HCT116 (cell line): ENCODE results near the gene SLC2A9. TPM values are rescaled to one million over a fixed set of nuclear protein-coding genes. Genes with fewer than 3 reads are reported as not detected.

Source experiments
- ATAC-seq: fragments of 200-7000 bp; cut with Tn5 transposase; 2 replicates; pipeline ENCODE4 v1.9.1; 2020; ENCODE audit warnings: mild to moderate bottlenecking, moderate library complexity
- BruUV-seq: library from RNA; stranded (reverse); fragments of 400-500 nt; replicated peaks from 2 replicates; lab custom pipeline; 2021; lab: Mats Ljungman, UMichigan
- CTCF ChIA-PET: fragments of 300-600 bp; sonication (Branson Sonifier 250); formaldehyde crosslinking; loops from one replicate; lab custom pipeline; 2021; ENCODE audit warnings: antibody characterized with exemption; lab: Charles Lee
- POLR2A ChIA-PET: fragments of 300-600, 350-600 bp; sonication (Branson Sonifier 250); formaldehyde crosslinking; loops from one replicate; lab custom pipeline; 2021; ENCODE audit warnings: antibody characterized with exemption; lab: Charles Lee
- RAD21 ChIA-PET, 2 experiments: fragments of 300-600 bp; sonication (Branson Sonifier 250); formaldehyde crosslinking; loops; one replicate each; lab custom pipeline; 2023; ENCODE audit warnings: low total read pairs in 2 of 2; ENCODE audit not compliant: uncharacterized antibody in 2 of 2, unreplicated experiment in 2 of 2, low non-redundant PET in 1 of 2; lab: Charles Lee
- DNase-seq: peaks from one replicate; pipeline ENCODE4 v3.0.0-alpha.2; 2010; ENCODE audit warnings: low read depth, low spot score
- H2AFZ ChIP-seq: fragments of 200-600 bp; shearing (Covaris generic), sonication (generic); 2 replicates; pipeline ENCODE4 v1.6.1; 2017; ENCODE audit warnings: low read depth, mixed run types, mixed read lengths, antibody characterized with exemption, low read length; ENCODE audit not compliant: poor library complexity, severe bottlenecking
- H3K27ac ChIP-seq: 2 replicates; pipeline ENCODE4 v1.5.1; 2012; ENCODE audit warnings: low read depth, low read length
- H3K27me3 ChIP-seq: fragments of 200-600 bp; sonication (generic); 2 replicates; pipeline ENCODE4 v1.6.1; 2016; ENCODE audit warnings: mixed run types, low read length, mixed read lengths; ENCODE audit not compliant: insufficient read depth
- H3K36me3 ChIP-seq, 2 experiments: fragments of 200-500 bp in 1 of 2; fragments of 200-600 bp in 1 of 2; sonication (Bioruptor generic) in 1 of 2; sonication (generic) in 1 of 2; 2 replicates each; pipeline versions ENCODE4 v1.5.1 to v1.6.1; 2014 to 2016; ENCODE audit warnings: low read length in 2 of 2, inconsistent platforms in 1 of 2, mixed read lengths in 1 of 2, mixed run types in 1 of 2; ENCODE audit not compliant: insufficient read depth in 2 of 2, control insufficient read depth in 1 of 2
- H3K4me1 ChIP-seq, 2 experiments: fragments of 200-600 bp in 1 of 2; sonication (generic) in 1 of 2; 2 replicates each; pipeline versions ENCODE4 v1.5.1 to v1.6.1; 2012 to 2017; ENCODE audit warnings: low read length in 2 of 2, inconsistent platforms in 1 of 2, mild to moderate bottlenecking in 1 of 2, mixed read lengths in 1 of 2, mixed run types in 1 of 2, moderate library complexity in 1 of 2; ENCODE audit not compliant: insufficient read depth in 2 of 2, control insufficient read depth in 1 of 2
- H3K4me2 ChIP-seq: fragments of 200-600 bp; sonication (generic); 2 replicates; pipeline ENCODE4 v1.6.1; 2017; ENCODE audit warnings: mixed run types, low read length, mixed read lengths
- H3K4me3 ChIP-seq, 2 experiments: fragments of 200-600 bp in 1 of 2; sonication (generic) in 1 of 2; replicated peaks in 1 of 2; 2 replicates each; pipeline ENCODE4 v1.5.1; 2011 to 2016; ENCODE audit warnings: low read length in 2 of 2, control low read depth in 1 of 2, low read depth in 1 of 2, mild to moderate bottlenecking in 1 of 2, mixed read lengths in 1 of 2, mixed run types in 1 of 2
- H3K79me2 ChIP-seq: fragments of 200-600 bp; sonication (generic); 2 replicates; pipeline ENCODE4 v1.6.1; 2017; ENCODE audit warnings: mild to moderate bottlenecking, mixed run types, low read length, moderate library complexity, mixed read lengths; ENCODE audit not compliant: insufficient read depth
- H3K9ac ChIP-seq: fragments of 200-600 bp; sonication (generic); 2 replicates; pipeline ENCODE4 v1.6.1; 2016; ENCODE audit warnings: low read length, mixed read lengths
- H3K9me2 ChIP-seq: fragments of 200-600 bp; sonication (generic), shearing (Covaris generic); 2 replicates; pipeline ENCODE4 v1.6.1; 2017; ENCODE audit warnings: mixed run types, mild to moderate bottlenecking, moderate library complexity; ENCODE audit not compliant: insufficient read depth
- H3K9me3 ChIP-seq, 2 experiments: fragments of 200-500 bp in 1 of 2; fragments of 200-600 bp in 1 of 2; sonication (Bioruptor generic) in 1 of 2; sonication (generic) in 1 of 2; 2 replicates each; pipeline ENCODE4 v1.6.1; 2014 to 2017; ENCODE audit warnings: low read length in 2 of 2, mixed read lengths in 2 of 2, inconsistent platforms in 1 of 2, low read depth in 1 of 2, mild to moderate bottlenecking in 1 of 2, mixed run types in 1 of 2, moderate library complexity in 1 of 2; ENCODE audit not compliant: control insufficient read depth in 1 of 2, insufficient read depth in 1 of 2
- H4K20me1 ChIP-seq: fragments of 200-600 bp; sonication (generic), shearing (Covaris generic); 2 replicates; pipeline ENCODE4 v1.6.1; 2017; ENCODE audit warnings: mixed run types, mild to moderate bottlenecking, moderate library complexity; ENCODE audit not compliant: insufficient read depth
- ELF1 ChIP-seq: IDR thresholded peaks from 2 replicates; pipeline ENCODE4 v1.6.1; 2012; ENCODE audit warnings: low read depth, borderline replicate concordance
- EZH2 ChIP-seq: fragments of 200-600 bp; sonication (generic); IDR thresholded peaks from 2 replicates; pipeline ENCODE4 v1.6.1; 2017; ENCODE audit warnings: antibody characterized with exemption, mixed run types
- EZH2phosphoT487 ChIP-seq: fragments of 200-600 bp; IDR thresholded peaks from 2 replicates; pipeline ENCODE4 v1.6.1; 2018; ENCODE audit warnings: antibody characterized with exemption, borderline replicate concordance
- POLR2AphosphoS5 ChIP-seq: IDR thresholded peaks from 2 replicates; pipeline ENCODE4 v1.6.1; 2011; ENCODE audit warnings: mild to moderate bottlenecking, low read depth, low read length, moderate library complexity
- REST ChIP-seq: IDR thresholded peaks from 2 replicates; pipeline ENCODE4 v1.6.1; 2012; ENCODE audit warnings: low read depth
- SIN3A ChIP-seq: IDR thresholded peaks from 2 replicates; pipeline ENCODE4 v1.6.1; 2012; ENCODE audit warnings: low read depth
- SRF ChIP-seq: IDR thresholded peaks from 2 replicates; pipeline ENCODE4 v1.6.1; 2012; ENCODE audit warnings: low read depth
- TCF7L2 ChIP-seq: IDR thresholded peaks from 2 replicates; pipeline ENCODE4 v1.7.0; 2011; ENCODE audit warnings: borderline replicate concordance, inconsistent platforms; ENCODE audit not compliant: insufficient read depth, insufficient read length; ENCODE audit errors: extremely low read depth
- ZFX ChIP-seq: fragments of 450-650 bp; IDR thresholded peaks from 2 replicates; pipeline ENCODE4 v1.6.1; 2017
- ZNF274 ChIP-seq: fragments of 200-500 bp; sonication (Bioruptor generic); IDR thresholded peaks from 2 replicates; pipeline ENCODE4 v1.6.1; 2014; ENCODE audit warnings: mild to moderate bottlenecking, low read depth, low read length, inconsistent platforms
- intact Hi-C: fragments of 100-400 bp; cut with micrococcal nuclease; formaldehyde crosslinking; loops from 2 replicates; pipeline ENCODE4 v1.10.0; 2022
- total RNA-seq: library from RNA; stranded (reverse); gene quantifications from one replicate; pipeline ENCODE4 v1.2.1, GENCODE V29; 2021; ENCODE audit not compliant: unreplicated experiment
- TF ChIP-seq, protein P1 (sequence below): IDR thresholded peaks from 2 replicates; pipeline ENCODE4 v1.6.1; 2012

SLC2A9 gene
- total RNA-seq, 1 experiment from 2014 or later = 2.2 TPM

DNA sequence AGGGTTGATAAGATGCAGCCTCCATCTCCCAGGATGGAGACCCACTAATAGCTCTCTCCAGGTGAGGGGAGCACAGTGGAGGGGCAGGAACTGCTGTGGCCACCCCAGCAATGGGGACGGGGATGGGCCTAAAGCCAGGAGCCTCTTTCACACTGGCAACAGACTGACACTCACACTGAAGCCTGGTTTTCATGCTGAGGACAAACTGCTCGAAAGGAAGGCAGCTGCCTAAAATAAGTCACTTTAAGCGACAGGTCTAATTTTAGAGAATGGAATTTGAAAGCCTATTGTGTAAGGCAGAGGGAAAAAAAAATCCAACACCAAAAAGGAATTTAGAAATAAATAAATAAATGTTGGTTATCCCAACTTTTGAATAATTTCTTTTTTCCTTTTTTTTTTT lies 104.4 kb downstream of the SLC2A9 start (continued):
- TF ChIP-seq REST = no peak
- TF ChIP-seq EZH2 = no peak
- no peak for TF ChIP-seq ZNF274
- TF ChIP-seq EZH2phosphoT487 = no peak
- TF ChIP-seq TCF7L2 = no peak
- no peak for TF ChIP-seq ZFX
- TF ChIP-seq, protein P1, sequence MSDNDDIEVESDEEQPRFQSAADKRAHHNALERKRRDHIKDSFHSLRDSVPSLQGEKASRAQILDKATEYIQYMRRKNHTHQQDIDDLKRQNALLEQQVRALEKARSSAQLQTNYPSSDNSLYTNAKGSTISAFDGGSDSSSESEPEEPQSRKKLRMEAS = no peak
- TF ChIP-seq SRF = no peak
- TF ChIP-seq POLR2AphosphoS5 = no peak

- H3K27ac ChIP-seq = no peak overlapping the region
- TF ChIP-seq EZH2 (no peak), SIN3A (no peak), ELF1 (no peak)
- TF ChIP-seq, all 23 proteins: peak for 0
- Histone ChIP-seq H4K20me1 (no peaks in the 10 kb centered on the region), H3K79me2 (no peaks in the 10 kb centered on the region), H2AFZ (no peak overlapping the region), H3K9me2 (no peaks in the 10 kb centered on the region), H3K4me1 (no peaks in the 10 kb centered on the region), H3K4me3 (no peak overlapping the region), H3K9me3 (no peaks in the 10 kb centered on the region), H3K36me3 (no peaks in the 10 kb centered on the region), H3K4me2 (no peak overlapping the region), H3K9ac (no peak overlapping the region), H3K27me3 (no peaks in the 10 kb centered on the region)
- intact Hi-C loops = no loop called here
- CTCF ChIA-PET = no interaction called here
- RAD21 ChIA-PET = no interaction called here
- no TSS peak for BruUV-seq
- no peak for ATAC-seq
- POLR2A ChIA-PET = no interaction called here
- DNase-seq = no peak
These were observed 105.0 kb downstream of the SLC2A9 start for GRCh38 chr4:9916346-9916745.
